Activated CD8-positive, alpha-beta memory T cell treated with anti-CD3 and anti-CD28 coated beads for 1 hour (primary cell): Measurements from ENCODE around the gene MRPS15.
"Not testable (repeated sequence)": the region's sequence is repeated elsewhere in the genome, so short reads cannot be mapped to it uniquely, and the experiment has no call there.

Experiments
- DNase-seq, 2 donors: peaks; one replicate each; pipeline ENCODE4 v3.0.0-alpha.2; 2020; ENCODE audit warnings: low read depth in 1 of 2; ENCODE audit errors: extremely low read depth in 1 of 2

Gene MRPS15

DNA sequence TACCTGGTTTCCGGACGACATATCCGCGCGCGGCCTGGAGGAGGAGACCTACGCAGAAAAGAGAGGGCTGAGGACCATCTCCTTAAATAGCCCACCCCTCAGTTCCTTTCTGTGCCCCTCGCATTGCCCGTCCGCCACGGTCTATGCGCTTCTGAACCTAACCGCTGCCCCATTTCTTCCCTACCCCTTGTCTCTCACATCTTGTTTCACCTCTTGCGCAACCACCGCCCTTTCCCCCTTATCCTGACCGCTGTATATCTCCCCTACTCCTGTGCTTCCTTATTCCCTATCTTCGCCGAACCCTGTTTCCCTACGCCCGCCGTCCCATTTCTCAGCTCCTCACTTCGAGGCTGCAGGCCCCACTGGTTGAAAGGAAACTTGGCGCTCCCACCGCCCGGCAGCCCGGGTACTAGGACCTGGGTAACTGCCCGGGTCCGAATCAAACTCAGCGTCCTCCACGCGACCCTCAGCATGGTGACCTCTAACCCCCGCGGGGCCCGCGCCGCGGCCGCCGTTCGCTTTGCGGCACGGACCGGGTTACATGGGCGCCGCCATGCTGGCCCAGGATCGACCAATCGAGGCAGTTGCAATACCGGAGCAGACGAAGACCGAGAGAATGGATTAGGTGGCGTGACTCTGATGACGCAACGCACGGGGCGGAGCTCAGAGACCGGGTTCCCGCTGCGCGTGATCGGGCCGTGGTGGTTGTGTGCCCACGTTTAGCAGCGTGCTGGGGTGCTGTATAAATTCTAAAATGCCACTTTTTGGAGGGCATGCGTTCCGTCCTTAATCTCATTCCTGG lies at the start of gene MRPS15:
MRPS15 (minus strand) TSS at position 582 of the 802 bp plus-strand sequence; CDS start at position 473, 109 bp downstream.
- peak; percentile 86 to 90 for DNase-seq

DNA sequence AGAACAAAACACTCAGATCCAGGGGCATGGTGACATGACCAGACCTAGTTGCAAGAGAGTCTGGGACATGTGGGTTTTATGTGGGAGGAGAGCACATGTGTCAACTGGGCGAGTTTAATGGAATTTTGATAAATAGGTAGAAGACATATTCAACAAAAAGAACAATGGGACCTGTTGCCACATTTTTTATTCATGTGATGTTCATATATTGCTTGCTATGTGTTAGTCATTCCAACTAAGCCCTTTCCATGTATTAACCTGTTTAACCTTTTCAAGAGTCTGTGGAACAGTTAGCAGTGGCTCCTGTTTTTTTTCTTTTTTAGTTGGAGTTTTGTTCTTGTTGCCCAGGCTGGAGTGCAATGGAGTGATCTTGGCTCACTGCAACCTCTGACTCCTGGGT lies 48.7 kb upstream of the MRPS15 start:
- DNase-seq: no peak

GRCh38 chr1:36511804-36512798 lies 47.9 kb upstream of the MRPS15 start:
- DNase-seq: no peak

GRCh38 chr1:36511220-36511619 lies 47.0 kb upstream of the MRPS15 start:
- not testable (repeated sequence) for DNase-seq

DNA sequence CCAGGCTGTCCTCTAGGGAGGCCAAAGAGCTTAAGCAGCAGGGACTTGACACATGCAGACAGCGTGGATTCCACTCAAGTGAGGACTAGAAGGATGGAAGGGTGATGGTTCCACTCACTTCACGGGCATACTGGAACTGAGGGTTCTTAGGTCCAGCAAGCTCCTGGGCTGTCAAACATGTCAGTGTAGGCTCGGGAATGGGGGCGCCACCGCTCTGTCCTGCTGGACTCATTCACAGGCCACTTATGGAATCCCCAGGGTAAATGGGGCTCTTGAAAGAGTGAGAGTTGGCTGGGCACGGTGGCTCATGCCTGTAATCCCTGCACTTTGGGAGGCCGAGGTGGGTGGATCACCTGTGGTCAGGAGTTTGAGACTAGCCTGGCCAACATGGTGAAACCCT lies 46.2 kb upstream of the MRPS15 start:
- no peak for DNase-seq

DNA sequence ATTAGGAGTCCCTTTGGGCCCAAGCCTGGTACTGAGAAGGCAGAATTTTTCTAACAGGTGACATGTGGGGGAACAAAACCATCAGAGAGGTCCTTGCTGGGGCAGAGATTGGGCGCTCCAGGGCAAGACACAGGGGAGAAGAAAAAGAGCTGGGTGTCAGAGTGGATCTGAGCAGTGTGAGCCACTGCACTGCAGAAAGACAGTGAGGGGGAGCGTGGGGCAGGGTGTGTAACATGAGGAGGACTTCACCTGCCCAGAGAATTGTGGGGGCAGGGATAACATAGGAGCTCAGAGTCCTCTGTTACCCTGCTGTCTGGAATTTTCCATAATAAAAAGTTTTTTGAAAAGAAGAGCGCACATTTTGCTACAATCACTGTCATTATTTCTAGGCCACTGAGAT lies 44.1 kb upstream of the MRPS15 start:
- no peak for DNase-seq

DNA sequence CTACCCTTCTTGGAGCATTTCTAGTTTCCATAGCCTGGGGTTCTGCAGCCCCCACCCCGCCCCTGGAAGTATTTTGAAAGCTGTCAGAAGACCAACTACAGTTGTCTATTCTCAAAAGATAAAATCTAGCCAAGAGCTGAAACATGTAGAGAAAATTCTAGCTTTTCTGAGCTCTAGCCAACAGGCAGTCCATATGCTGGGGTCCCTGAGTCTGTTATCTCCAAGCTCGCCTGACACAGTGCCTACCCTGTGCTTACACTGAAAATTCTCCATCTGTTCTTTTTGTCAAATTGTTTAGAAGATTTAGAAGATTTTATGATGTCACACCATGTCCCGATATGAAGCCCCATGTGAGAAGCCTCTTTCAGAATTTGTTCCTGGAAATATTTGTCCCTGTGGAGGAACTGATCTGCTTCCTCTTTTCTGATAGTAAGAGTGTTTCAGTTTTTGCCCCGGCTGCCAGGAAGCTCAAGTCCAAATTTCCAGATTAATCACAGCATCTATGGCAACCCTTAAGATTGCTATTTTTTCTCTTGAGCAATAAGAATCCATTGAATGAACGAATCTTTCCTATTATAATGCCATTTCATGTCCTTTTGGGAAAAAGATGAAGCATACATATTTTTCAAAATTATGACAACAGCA lies 42.2 kb upstream of the MRPS15 start:
- DNase-seq: no peak

DNA sequence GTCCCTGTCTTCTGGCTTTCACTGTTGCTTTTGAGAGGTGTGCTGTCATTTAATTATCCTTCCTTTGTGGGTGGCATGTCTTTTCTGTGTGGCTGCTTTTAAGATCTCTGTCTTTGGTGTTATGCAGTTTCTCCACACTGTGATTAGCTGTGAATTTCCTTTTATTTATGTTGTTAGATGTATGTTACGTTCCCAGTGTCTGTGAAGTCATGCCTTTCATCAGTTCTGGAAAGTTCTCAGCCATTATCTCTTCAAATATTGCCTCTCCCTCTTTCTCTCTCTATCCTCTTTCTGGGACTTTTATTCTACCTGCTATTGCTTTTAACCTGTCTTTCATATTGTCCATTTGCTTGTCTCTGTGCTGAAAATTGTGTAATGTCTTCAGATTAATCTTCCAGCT lies 39.5 kb upstream of the MRPS15 start:
- no peak for DNase-seq

GRCh38 chr1:36503159-36503558 lies 39.0 kb upstream of the MRPS15 start:
- no peak for DNase-seq

GRCh38 chr1:36502616-36503015 lies 38.4 kb upstream of the MRPS15 start:
- DNase-seq: no peak

DNA sequence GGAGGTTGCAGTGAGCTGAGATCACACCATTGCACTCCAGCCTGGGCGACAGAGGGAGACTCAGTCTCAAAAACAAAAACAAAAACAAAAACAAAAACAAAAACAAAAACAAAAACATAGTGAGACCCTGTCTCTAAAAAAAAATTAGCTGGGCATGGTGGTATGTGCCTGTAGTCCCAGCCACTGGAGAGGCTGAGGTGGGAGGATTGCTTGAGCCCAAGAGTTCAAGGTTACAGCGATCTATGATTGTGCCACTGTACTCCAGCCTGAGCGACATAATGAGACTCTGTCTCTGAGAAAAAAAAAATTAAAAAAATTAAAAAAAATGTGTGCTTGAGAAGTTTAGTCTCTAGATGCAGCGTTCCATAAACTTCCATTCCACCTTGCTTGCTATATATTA lies 37.7 kb upstream of the MRPS15 start:
- DNase-seq: not testable (repeated sequence)

DNA sequence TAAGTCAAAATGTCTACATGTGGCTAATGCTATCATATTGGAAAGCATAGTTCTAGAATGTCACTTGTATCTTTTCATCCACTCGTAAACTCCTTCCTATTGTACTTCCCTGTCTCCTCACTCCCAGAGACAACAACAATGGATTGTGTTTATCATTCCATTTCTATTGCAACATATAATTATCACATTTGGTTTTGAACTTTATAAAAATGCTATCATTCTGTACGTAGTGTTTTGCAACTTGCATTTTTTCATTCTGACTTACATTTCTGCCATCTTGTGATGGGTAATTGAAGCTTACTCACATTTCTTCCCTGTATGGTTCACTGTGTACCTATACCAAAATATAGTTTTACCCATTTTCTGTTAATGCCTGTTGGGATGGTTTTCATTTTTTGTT lies 33.0 kb upstream of the MRPS15 start:
- no peak for DNase-seq

- no peak for DNase-seq
Observed at GRCh38 chr1:36494971-36495370, 30.8 kb upstream of the MRPS15 start.

GRCh38 chr1:36493524-36493923 lies 29.3 kb upstream of the MRPS15 start:
- no peak for DNase-seq

- no peak for DNase-seq
Observed at GRCh38 chr1:36492491-36492890, 28.3 kb upstream of the MRPS15 start.

DNA sequence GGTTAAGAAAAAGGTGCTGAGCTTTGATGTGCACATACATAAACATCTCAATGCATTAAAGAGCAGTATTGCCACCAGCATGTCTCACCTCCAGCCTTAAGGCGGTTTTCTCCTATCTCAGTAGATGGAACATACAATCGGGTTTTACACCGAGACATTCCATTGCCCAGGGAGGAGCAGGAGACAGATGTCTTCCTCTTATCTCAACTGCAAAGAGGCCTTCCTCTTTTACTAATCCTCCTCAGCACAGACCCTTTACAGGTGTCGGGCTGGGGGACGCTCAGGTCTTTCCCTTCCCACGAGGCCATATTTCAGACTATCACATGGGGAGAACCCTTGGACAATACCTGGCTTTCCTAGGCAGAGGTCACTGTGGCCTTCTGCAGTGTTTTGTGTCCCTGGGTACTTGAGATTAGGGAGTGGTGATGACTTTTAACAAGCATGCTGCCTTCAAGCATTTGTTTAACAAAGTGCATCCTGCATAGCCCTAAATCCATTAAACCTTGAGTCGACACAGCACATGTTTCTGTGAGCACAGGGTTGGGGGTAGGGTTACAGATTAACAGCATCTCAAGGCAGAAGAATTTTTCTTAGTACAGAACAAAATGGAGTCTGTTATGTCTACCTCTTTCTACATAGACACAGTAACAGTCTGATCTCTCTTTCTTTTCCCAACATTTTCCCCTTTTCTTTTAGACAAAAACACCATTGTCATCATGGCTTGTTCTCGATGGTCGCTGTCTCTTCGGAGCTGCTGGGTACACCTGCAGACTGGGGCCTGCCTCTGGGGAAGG lies 25.3 kb upstream of the MRPS15 start:
- DNase-seq: not testable (repeated sequence)

GRCh38 chr1:36487906-36488305 lies 23.7 kb upstream of the MRPS15 start:
- no peak for DNase-seq

DNA sequence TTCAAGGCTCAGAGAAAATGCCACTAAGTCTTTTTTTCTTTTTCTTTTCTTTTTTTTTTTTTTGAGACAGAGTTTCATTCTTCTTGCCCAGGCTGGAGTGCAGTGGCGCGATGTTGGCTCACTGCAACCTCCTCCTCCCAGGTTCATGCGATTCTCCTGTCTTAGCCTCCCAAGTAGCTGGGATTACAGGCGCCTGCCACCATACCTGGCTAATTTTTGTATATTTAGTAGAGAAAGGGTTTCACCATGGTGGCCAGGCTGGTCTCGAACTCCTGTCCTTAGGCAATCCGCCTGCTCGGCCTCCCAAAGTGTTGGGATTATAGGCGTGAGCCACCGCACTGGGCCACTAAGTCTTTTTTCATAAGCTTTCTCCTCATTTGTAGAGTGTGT lies 23.1 kb upstream of the MRPS15 start:
- not testable (repeated sequence) for DNase-seq

DNA sequence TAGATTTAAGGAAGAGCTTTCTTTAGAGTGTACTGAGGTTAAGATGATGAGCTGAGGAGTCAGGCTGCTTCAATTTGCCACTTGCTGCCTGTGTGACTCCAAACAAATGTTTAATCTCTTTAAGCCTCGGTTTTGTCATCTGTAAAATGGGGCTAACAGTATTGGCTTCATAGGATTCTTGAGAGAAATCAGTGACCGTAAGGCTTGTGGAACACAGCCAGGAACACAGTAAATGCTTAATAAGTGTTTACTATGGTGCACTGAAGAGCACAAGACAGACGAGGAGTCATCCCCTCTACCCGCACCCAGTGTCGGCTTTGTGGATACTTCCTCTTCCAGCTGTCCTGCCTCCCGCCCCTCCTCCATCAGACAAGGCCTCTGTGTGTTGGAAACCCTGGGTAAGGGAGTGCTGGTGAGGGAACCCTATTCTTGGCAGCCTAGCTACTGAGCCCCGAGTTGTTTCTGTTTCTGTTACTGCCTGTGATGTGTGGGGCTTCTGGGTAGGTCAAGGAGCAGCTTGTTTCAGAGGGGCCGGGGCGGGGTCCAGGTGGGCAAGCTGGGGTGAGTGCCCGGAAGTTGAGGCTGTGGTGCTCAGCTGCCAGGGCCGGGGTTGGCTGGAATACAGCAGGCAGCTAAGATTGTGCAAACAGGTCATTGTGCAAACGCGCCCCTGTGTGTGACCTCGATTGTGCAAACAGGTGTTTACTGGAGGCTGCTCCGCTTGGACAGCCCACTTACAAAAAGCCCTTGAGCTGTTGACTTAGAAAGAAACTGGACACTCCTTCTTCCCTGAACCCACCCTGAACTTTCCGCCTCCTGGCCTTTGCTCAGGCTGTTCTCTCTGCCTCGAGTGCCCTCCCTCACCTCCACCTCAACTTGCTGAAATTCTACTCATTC lies 22.5 kb upstream of the MRPS15 start:
- no peak for DNase-seq

- DNase-seq: no peak
Observed at GRCh38 chr1:36486093-36486438, 21.9 kb upstream of the MRPS15 start.
